ENCODE measurements around the gene C9orf78. TPM values are rescaled to one million over a fixed set of nuclear protein-coding genes. Genes with fewer than 3 reads are reported as not detected.

C9orf78 gene
- polyA plus RNA-seq, 1 donor (not counting 4 experiments of a cell fraction or from before 2014, with no cell fraction given): 66.5 TPM

- dilution Hi-C loops (cut with MboI; ENCODE audit: extremely low pct_ligation_motif_present, low sequenced_read_pairs): no loop called here
- H3K4me3 ChIP-seq (ENCODE audit: control insufficient read depth in 2 of 3, extremely low read depth in 1 of 3, insufficient read depth in 2 of 3, low read depth in 1 of 3, low read length in 3 of 3): no peak overlapping the region
- no peaks in the 10 kb centered on the region for H3K9me3 ChIP-seq (ENCODE audit: control insufficient read depth, low read depth, low read length)
- H3K4me2 ChIP-seq (ENCODE audit: control insufficient read depth, extremely low read depth, insufficient read depth, low read depth, low read length): peak overlapping the region; percentile 37
- peaks cover 11 to 21% of the 10 kb centered on the region in 2 experiments for H3K36me3 ChIP-seq (ENCODE audit: control insufficient read depth in 2 of 2, extremely low read depth in 1 of 2, insufficient read depth in 2 of 2, low read length in 2 of 2)
- no peak for TF ChIP-seq CTCF (optimal IDR thresholded peaks at IDR 0.05 in 1 of 3, IDR thresholded peaks at IDR 0.05 in 1 of 3, conservative IDR thresholded peaks at IDR 0.05 in 1 of 3; ENCODE audit: extremely low read depth in 1 of 3, insufficient read depth in 2 of 3, low read length in 3 of 3)
- TF ChIP-seq EZH2 (IDR thresholded peaks at IDR 0.05; ENCODE audit: low read length): no peak
- DNase-seq (ENCODE audit: low read depth, low spot score): no peak
- H3K79me2 ChIP-seq (ENCODE audit: control insufficient read depth, insufficient read depth, low read length): no peaks in the 10 kb centered on the region
- no peak overlapping the region for H3K27ac ChIP-seq (ENCODE audit: control insufficient read depth, insufficient read depth, low read length)
- H3K9me1 ChIP-seq (ENCODE audit: control insufficient read depth, extremely low read depth, insufficient read depth, low read length): no peaks in the 10 kb centered on the region
- no peak for FAIRE-seq
- no peak overlapping the region for H2AFZ ChIP-seq (ENCODE audit: control insufficient read depth, low read length)
- H3K9ac ChIP-seq (ENCODE audit: control insufficient read depth, extremely low read depth, insufficient read depth, low read length): no peak overlapping the region
- H3K4me1 ChIP-seq (ENCODE audit: control insufficient read depth, extremely low read depth, insufficient read depth, low read length): peaks cover 8% of the 10 kb centered on the region
- no peaks in the 10 kb centered on the region for H3K27me3 ChIP-seq (ENCODE audit: control insufficient read depth, extremely low read depth, insufficient read depth, low read length)
- H4K20me1 ChIP-seq (ENCODE audit: control insufficient read depth, extremely low read depth, insufficient read depth, low read length): no peaks in the 10 kb centered on the region
Measured at GRCh38 chr9:129863059-129863690, 28.1 kb upstream of the C9orf78 start.

GRCh38 chr9:129861447-129861827 is 26.4 kb upstream of the C9orf78 start:
- TF ChIP-seq CTCF (optimal IDR thresholded peaks at IDR 0.05 in 1 of 3, IDR thresholded peaks at IDR 0.05 in 1 of 3, conservative IDR thresholded peaks at IDR 0.05 in 1 of 3; ENCODE audit: extremely low read depth in 1 of 3, insufficient read depth in 2 of 3, low read length in 3 of 3): no peak
- TF ChIP-seq EZH2 (IDR thresholded peaks at IDR 0.05; ENCODE audit: low read length): no peak
- Histone ChIP-seq H3K79me2 (ENCODE audit: control insufficient read depth, insufficient read depth, low read length) (no peaks in the 10 kb centered on the region), H2AFZ (ENCODE audit: control insufficient read depth, low read length) (no peak overlapping the region), H4K20me1 (ENCODE audit: control insufficient read depth, extremely low read depth, insufficient read depth, low read length) (no peaks in the 10 kb centered on the region), H3K36me3 (ENCODE audit: control insufficient read depth in 2 of 2, extremely low read depth in 1 of 2, insufficient read depth in 2 of 2, low read length in 2 of 2) (peaks cover 12 to 22% of the 10 kb centered on the region in 2 experiments), H3K9me1 (ENCODE audit: control insufficient read depth, extremely low read depth, insufficient read depth, low read length) (no peaks in the 10 kb centered on the region), H3K9ac (ENCODE audit: control insufficient read depth, extremely low read depth, insufficient read depth, low read length) (no peak overlapping the region), H3K27me3 (ENCODE audit: control insufficient read depth, extremely low read depth, insufficient read depth, low read length) (no peaks in the 10 kb centered on the region), H3K27ac (ENCODE audit: control insufficient read depth, insufficient read depth, low read length) (no peak overlapping the region), H3K4me2 (ENCODE audit: control insufficient read depth, extremely low read depth, insufficient read depth, low read depth, low read length) (no peak overlapping the region), H3K4me1 (ENCODE audit: control insufficient read depth, extremely low read depth, insufficient read depth, low read length) (peaks cover 8% of the 10 kb centered on the region), H3K4me3 (ENCODE audit: control insufficient read depth in 2 of 3, extremely low read depth in 1 of 3, insufficient read depth in 2 of 3, low read depth in 1 of 3, low read length in 3 of 3) (no peak overlapping the region), H3K9me3 (ENCODE audit: control insufficient read depth, low read depth, low read length) (no peaks in the 10 kb centered on the region)
- no peak for FAIRE-seq
- no peak for DNase-seq (ENCODE audit: low read depth, low spot score)
- dilution Hi-C loops (cut with MboI; ENCODE audit: extremely low pct_ligation_motif_present, low sequenced_read_pairs): no loop called here
